ENCODE measurements around the gene ADAMTS17.
"Not testable (repeated sequence)": the region's sequence is repeated elsewhere in the genome, so short reads cannot be mapped to it uniquely, and the experiment has no call there.

Gene ADAMTS17

GRCh38 chr15:100101426-100102089 lies 240.2 kb downstream of the ADAMTS17 start:
- no peak for DNase-seq

DNA sequence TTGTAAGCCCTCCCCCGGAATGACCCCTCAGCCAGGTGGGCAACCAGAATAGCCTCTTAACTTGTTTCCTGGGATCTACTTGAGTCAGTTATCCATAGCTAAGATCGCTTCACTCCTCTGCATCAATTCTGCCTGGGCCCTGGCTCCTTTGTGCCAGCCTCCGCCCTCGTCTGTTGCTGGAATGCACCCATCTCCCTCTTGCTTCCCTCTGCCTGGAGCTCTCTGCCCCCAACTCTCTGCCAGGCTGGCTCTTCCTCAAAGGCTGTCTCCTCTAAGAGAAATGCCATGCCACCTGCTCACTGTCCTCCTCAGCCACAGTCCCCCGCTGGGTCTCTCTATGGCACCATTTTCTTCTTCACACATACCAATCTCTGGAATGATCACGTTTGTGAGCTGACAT lies 240.8 kb downstream of the ADAMTS17 start:
- DNase-seq, result no peak

DNA sequence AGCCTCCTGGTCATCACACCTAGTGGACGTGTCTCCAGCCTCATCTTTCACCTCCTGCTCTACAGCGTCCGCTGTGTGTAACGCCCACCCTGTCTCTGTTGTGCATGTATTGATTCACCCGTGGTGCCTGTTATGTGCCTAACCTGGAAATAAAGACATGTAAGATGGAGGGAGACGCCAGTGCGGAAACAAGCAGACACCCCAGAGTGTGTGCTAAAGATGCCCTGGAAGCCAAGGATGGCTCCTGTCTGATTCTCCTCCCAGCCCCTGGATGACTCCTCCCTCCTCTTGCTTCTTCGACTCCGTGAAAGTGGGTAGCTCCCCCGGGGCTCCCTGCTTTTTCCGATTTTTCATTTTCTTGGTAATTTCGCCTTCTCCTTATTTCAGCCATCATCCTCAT lies 241.8 kb downstream of the ADAMTS17 start:
- no peak for DNase-seq

GRCh38 chr15:100098705-100099104 lies 243.1 kb downstream of the ADAMTS17 start:
- no peak for DNase-seq

DNA sequence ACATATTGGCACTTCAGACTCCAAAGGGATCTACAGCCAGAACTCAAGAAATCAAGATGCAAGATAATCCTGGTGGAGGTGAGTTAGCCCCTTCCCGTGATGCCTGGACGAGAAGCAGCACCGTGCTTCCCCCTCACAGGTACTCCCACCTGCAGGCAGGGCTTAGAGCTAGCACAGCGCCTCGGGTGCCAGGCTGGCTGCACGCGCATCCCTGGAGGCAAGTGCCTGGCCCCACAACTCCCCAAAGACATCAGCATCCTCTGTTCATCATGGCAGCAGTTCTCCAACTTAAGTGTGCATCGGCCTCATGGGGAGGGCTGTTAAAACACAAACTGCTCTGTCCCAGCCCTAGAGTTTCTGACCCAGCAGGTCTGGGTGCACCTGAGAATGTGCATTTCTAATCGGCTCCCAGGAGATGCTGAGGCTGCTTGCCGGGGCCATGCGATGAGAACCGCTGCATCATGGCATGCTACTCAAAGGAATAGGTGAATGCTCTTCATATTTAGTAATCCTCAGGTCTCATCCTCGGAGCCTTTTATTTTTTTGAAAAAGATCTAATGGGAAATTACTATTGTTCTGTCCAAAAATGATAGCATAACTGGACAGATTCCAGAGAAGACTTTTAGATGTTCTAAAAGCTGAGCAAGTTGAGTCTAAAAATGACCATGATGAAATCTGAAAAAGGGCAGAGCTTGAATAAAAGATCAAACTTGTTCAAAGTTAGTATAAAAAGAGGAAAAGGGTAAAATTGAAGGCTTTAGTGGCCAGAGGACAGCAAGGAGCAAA lies 244.2 kb downstream of the ADAMTS17 start:
- no peak for DNase-seq

DNA sequence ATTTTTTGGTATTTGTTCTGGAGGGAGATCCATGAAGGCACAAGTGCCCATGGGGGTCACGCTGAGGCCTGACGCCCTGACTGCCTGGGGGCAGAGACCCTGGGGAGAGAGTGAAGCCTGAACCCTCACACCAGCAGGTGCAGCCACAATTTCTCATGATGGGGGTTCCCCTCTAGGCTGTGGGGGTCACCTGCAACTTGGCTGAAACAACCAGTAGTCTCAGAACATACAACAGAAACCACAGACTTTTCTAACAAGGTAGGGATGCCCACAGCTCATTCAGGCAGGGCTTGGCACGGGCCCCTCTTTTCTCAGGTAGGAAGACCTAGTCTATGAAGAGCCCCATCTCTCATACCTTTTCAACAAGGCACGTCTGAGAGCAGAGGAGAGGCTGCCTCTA lies 245.1 kb downstream of the ADAMTS17 start:
- no peak for DNase-seq

DNA sequence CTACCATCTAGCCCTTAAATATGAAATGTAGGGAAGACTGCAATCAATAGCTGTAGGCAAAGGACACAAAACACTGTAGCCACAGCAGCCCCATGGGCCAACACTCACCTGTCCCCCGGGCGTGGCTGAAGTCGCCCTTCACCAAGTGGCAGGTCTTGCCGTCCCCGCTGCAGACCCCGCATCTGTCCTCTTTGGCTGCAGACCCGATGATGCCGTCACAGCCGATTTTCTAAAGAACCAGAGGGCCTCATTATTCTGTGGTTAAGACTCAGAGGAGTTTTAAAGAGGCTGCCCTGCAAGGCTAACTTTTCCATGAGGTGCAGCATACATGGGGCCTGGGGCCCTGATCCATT lies 245.6 kb downstream of the ADAMTS17 start:
- DNase-seq, result no peak

DNA sequence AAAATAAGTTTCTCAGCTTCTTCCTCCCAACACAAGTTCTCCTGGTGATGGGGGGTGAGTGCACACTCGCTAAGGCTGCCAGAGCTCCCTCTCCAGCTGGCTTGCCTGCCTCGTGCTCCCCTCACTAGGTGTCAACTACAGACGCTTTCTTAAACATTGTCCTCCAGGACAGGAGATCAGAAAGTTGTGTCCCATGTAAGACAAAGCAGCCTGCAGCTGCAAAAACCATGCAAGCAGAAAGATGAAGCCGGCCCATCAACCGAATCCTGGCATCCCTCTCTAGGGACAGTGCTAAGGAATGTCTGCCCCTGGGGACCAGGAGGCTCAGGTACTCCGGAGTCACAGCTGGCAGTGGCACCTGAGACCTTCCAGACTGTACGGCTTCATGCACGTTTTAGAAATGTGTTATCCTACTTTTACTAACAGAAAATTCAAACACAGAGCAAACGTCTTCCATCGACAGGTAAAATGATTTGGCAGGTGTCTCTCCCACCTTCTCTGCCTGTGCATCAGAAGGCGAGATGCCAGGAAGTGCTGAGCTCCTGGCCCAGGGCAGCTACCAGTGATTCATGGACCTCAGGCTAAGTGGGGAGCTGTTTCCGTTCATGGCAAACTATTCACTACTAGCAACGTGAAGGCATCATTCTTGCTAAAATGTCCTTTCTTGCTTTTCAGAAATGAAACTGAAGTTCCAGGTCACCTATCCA lies 246.1 kb downstream of the ADAMTS17 start:
- no peak for DNase-seq

DNA sequence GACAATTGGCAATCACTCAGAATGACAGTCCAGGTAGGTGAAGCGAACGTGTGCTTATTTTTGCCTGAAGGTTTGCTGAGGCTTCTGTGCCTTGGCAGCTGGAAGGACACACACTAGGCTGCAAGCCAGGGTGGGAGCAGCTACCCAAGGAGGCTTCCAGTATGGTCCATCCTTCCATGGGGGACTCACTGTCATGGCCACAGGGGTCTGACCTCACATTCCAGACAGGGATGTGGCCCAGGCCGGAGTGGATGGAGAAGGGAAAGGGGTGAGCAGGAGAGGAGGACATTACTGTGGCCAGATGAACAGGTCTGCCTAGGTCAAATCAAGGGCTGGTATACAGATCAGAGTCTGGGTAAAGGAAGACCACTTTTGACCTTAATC lies 247.7 kb downstream of the ADAMTS17 start:
- DNase-seq, result no peak

- no peak for DNase-seq
Observed at GRCh38 chr15:100093211-100094126, 248.3 kb downstream of the ADAMTS17 start.

DNA sequence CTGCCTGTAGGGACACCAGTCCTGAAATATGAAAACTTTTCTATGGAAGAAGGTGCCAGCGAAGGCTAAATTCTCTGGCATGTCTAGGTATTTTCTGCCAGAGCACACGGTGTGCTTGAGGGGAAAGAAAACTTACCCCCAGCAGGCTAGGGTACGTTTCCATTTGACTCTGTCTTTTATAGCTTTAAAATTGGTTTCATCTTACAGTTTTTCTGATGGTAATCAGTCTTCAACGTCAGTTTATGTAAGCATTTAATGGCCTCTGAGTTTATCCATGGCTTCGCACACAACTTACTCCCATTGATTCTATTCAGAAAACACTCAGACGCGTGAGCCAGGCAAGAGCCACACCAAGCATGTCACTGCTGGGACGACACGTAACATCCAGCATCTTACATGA lies 249.7 kb downstream of the ADAMTS17 start:
- DNase-seq, result no peak

- DNase-seq, result no peak
Observed at GRCh38 chr15:100090411-100090810, 251.4 kb downstream of the ADAMTS17 start.

- DNase-seq, result not testable (repeated sequence)
Observed at GRCh38 chr15:100084042-100084821, 257.5 kb downstream of the ADAMTS17 start.

DNA sequence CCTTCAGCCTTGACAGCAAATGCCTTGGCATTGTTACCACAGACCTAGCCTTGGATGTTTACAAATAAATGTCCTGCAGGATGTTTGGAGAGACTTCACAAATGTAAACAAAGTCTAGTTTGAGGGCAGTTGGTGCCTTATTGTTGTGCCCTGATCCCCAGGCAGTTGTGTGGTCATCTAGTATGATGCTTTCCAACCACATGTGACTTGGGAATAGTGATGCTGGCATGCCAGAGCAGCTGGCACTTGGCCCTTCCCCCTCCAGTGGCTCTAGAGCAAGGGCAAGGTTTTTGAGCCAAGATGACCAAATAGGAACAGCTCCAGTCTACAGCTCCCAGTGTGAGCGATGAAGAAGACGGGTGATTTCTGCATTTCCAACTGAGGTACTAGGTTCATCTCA lies 258.2 kb downstream of the ADAMTS17 start:
- DNase-seq, result no peak

- no peak for DNase-seq
Observed at GRCh38 chr15:100082761-100083402, 258.9 kb downstream of the ADAMTS17 start.

- DNase-seq, result no peak
Observed at GRCh38 chr15:100081454-100081853, 260.3 kb downstream of the ADAMTS17 start.

GRCh38 chr15:100078511-100079220 lies 263.1 kb downstream of the ADAMTS17 start:
- DNase-seq, result no peak

GRCh38 chr15:100075229-100075628 lies 266.5 kb downstream of the ADAMTS17 start:
- no peak for DNase-seq

- DNase-seq, result no peak
Observed at GRCh38 chr15:100073982-100074381, 267.8 kb downstream of the ADAMTS17 start.

GRCh38 chr15:100066521-100067280 lies 275.1 kb downstream of the ADAMTS17 start:
- not testable (repeated sequence) for DNase-seq
